Dendritic cell treated with granulocyte-macrophage colony-stimulating factor and Interleukin-4, amounts not matched to agents 40 ng/mL and 50 ng/mL, for 4 days (primary cell): ENCODE measurements around the gene VPS41.

Source experiments
- H3K27ac Mint-ChIP-seq: one replicate; pipeline ENCODE4 v1.8.0; 2022; ENCODE audit warnings: mild to moderate bottlenecking, mixed read lengths
- H3K27me3 Mint-ChIP-seq: one replicate; pipeline ENCODE4 v1.8.0; 2022; ENCODE audit warnings: mild to moderate bottlenecking, mixed read lengths
- H3K36me3 Mint-ChIP-seq: one replicate; pipeline ENCODE4 v1.8.0; 2022; ENCODE audit warnings: low read depth, mixed read lengths
- H3K4me1 Mint-ChIP-seq: one replicate; pipeline ENCODE4 v1.8.0; 2022; ENCODE audit warnings: low read depth, mixed read lengths
- H3K4me3 Mint-ChIP-seq: one replicate; pipeline ENCODE4 v1.8.0; 2022; ENCODE audit warnings: mild to moderate bottlenecking, moderate library complexity, mixed read lengths
- H3K9me3 Mint-ChIP-seq: one replicate; pipeline ENCODE4 v1.8.0; 2022; ENCODE audit warnings: mixed read lengths
- intact Hi-C: fragments of 100-400 bp; cut with micrococcal nuclease; formaldehyde crosslinking; loops from one replicate; pipeline ENCODE4 v1.15.0; 2022

Gene VPS41

DNA sequence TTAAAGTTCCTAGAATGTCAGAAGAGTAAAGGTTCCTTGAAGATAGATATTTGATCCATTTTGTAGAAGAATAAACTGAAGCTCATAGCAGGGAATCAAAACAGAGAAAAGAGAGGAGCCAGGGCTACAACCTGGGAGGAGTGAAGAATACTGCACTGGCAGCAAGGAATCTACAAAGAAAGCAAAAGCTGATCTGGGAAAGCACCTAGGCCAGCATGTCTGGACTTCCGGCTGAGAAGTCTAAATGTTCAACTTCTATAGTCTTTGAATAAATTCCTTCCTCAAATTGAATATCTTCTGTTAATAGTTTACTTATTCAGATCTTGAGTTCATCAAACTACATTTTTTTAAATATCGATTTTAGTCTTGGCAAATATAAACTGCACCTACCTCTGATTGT is 78.2 kb downstream of the VPS41 start:
- intact Hi-C loops = no loop called here
- Mint-ChIP-seq H3K27ac (no peak overlapping the region), H3K4me3 (no peak overlapping the region), H3K4me1 (peaks cover 7% of the 10 kb centered on the region), H3K27me3 (no peaks in the 10 kb centered on the region), H3K9me3 (no peaks in the 10 kb centered on the region), H3K36me3 (peaks cover 11% of the 10 kb centered on the region)

GRCh38 chr7:38829488-38830165 is 79.4 kb downstream of the VPS41 start:
- Mint-ChIP-seq H3K9me3 (no peaks in the 10 kb centered on the region), H3K36me3 (peaks cover 11% of the 10 kb centered on the region), H3K27me3 (no peaks in the 10 kb centered on the region), H3K27ac (no peak overlapping the region), H3K4me1 (peaks cover 9% of the 10 kb centered on the region), H3K4me3 (no peak overlapping the region)
- intact Hi-C loops = no loop called here

GRCh38 chr7:38828026-38828425 is 81.0 kb downstream of the VPS41 start:
- no peak overlapping the region for H3K4me3 Mint-ChIP-seq
- intact Hi-C loops = no loop called here
- H3K27ac Mint-ChIP-seq = no peak overlapping the region
- H3K9me3 Mint-ChIP-seq = no peaks in the 10 kb centered on the region
- H3K4me1 Mint-ChIP-seq = peaks cover 9% of the 10 kb centered on the region
- H3K27me3 Mint-ChIP-seq = no peaks in the 10 kb centered on the region
- peaks cover 11% of the 10 kb centered on the region for H3K36me3 Mint-ChIP-seq

DNA sequence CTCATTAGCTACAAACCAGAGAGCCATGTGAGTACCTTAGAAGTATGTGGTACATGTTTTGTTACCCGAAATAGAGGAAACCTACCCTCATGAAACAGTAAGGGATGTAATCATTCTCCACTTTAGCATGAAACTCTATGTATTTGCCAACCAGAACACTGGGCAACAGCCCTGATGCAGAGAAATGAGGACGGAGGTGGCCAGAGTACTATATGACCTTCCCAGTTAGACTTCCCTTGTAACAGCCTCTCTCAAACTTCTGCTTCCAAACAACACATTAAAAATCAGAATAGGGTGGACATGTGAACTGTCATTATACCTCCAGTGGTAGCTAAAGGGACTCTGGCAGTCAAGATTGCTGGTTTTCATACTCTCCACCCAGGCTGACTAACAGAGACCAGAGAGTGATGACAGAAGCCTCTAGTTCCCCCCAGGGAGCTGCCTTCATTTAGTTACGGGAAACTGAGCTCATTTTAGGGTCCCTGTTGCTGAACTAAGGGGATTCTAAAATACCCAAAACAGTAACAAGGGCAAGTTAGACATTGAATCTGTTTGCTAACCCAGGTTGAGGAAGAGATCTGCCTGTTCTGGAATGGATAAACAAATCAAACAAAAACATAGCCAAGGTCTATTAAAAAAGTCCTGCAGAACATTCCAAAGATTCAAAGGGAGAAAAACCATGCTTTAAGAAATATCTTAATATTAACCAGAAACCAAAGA is 83.1 kb downstream of the VPS41 start:
- Mint-ChIP-seq H3K27ac (no peak overlapping the region), H3K4me3 (no peak overlapping the region), H3K27me3 (no peaks in the 10 kb centered on the region), H3K4me1 (peaks cover 9% of the 10 kb centered on the region), H3K9me3 (no peaks in the 10 kb centered on the region), H3K36me3 (peaks cover 11% of the 10 kb centered on the region)
- intact Hi-C loops = no loop called here

DNA sequence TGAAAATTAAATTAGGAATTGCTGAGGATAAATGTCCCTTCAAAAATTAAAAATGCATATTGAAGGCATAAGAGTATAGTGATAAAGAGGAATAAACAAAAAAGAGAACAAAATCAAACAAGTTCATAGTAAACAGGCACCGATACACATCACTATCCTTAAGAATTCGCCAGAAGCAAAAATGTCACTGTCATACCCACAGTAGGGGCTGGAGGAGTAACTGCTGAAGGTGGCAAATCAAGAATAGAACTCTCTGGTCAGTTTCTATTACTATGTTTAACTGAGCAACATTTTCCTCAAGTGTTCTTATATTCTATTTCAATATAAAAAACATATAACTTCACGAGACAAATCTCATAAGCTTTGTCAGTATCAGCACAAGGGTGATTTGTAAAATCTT is 84.0 kb downstream of the VPS41 start:
- Mint-ChIP-seq H3K4me3 (no peak overlapping the region), H3K27me3 (no peaks in the 10 kb centered on the region), H3K4me1 (peaks cover 9% of the 10 kb centered on the region), H3K36me3 (peaks cover 3% of the 10 kb centered on the region), H3K27ac (no peak overlapping the region), H3K9me3 (no peaks in the 10 kb centered on the region)
- intact Hi-C loops = no loop called here

DNA sequence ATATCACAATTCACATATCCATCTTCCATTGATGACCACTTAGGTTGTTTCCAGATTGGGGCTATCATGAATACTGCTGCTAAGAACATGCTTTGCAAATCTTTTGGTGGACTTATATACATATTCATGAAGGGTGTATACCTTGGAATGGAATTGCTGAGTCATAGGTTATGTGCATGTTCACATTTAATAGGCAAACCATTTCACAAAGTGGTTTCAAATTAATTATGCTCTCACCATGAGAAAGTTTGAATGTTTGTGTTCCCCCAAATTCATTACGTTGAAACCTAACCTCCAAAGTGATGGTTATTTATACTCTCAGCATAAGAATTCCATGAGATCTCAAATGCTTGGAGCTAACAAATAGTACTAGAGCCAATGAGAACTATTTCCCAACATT is 86.4 kb downstream of the VPS41 start:
- intact Hi-C loops = no loop called here
- Mint-ChIP-seq H3K36me3 (no peaks in the 10 kb centered on the region), H3K27me3 (no peaks in the 10 kb centered on the region), H3K9me3 (no peaks in the 10 kb centered on the region), H3K27ac (no peak overlapping the region), H3K4me3 (no peak overlapping the region), H3K4me1 (peaks cover 9% of the 10 kb centered on the region)

- peaks cover 6% of the 10 kb centered on the region for H3K36me3 Mint-ChIP-seq
- H3K4me1 Mint-ChIP-seq = no peaks in the 10 kb centered on the region
- H3K27ac Mint-ChIP-seq = no peak overlapping the region
- no peak overlapping the region for H3K4me3 Mint-ChIP-seq
- intact Hi-C loops = no loop called here
- no peaks in the 10 kb centered on the region for H3K27me3 Mint-ChIP-seq
- H3K9me3 Mint-ChIP-seq = no peaks in the 10 kb centered on the region
These were observed 88.4 kb downstream of the VPS41 start for GRCh38 chr7:38820571-38820970.

DNA sequence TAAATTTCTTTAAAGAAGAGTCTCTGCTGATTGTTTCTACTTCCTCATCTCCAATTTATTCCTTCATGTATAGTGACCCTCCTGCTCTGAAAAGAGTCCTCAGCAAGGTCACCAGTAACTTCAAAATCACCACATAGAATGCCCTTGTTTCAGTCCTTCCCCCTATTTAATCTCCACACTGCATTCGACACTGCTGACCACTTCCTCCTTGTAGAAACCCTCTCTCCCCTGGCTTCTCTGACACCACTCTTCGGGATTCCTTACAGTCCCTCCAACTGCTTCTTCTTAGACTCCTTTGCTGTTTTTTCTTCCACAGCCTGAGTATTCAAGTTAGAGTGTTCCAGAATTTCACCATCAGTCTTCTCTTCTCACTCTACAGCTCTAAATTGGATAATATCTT is 89.5 kb downstream of the VPS41 start:
- intact Hi-C loops = loop anchor here (10.0 kb wide), 1 partner anchor 275 kb away; no protein-coding TSS in a partner anchor

DNA sequence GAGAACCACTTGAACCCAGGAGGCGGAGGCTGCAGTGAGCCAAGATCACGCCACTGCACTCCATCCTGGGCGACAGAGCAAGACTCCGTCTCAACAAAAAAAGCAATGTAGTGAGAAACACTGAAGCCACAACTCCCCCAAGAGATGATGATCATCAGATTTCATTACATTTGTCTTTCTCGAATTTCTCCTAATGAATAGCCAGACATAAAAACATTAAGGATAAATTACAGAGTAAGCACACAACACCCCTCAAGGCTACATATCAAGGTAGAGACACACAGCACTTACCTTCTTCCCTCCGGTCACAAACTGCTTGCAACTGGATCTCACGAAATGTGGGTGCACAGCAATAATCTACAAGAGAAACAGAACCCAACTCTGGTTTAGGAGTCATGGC is 91.5 kb downstream of the VPS41 start:
- intact Hi-C loops = loop anchor here (10.0 kb wide), 1 partner anchor 277 kb away; no protein-coding TSS in a partner anchor
- H3K9me3 Mint-ChIP-seq = no peaks in the 10 kb centered on the region
- H3K4me1 Mint-ChIP-seq = no peaks in the 10 kb centered on the region
- H3K4me3 Mint-ChIP-seq = no peak overlapping the region
- no peak overlapping the region for H3K27ac Mint-ChIP-seq
- peaks cover 24% of the 10 kb centered on the region for H3K36me3 Mint-ChIP-seq
- no peaks in the 10 kb centered on the region for H3K27me3 Mint-ChIP-seq

More for the DNA sequence above, 89.5 kb downstream of the VPS41 start:
- Mint-ChIP-seq H3K27ac (no peak overlapping the region), H3K27me3 (no peaks in the 10 kb centered on the region), H3K4me1 (no peaks in the 10 kb centered on the region), H3K4me3 (no peak overlapping the region), H3K9me3 (no peaks in the 10 kb centered on the region), H3K36me3 (peaks cover 15% of the 10 kb centered on the region)

DNA sequence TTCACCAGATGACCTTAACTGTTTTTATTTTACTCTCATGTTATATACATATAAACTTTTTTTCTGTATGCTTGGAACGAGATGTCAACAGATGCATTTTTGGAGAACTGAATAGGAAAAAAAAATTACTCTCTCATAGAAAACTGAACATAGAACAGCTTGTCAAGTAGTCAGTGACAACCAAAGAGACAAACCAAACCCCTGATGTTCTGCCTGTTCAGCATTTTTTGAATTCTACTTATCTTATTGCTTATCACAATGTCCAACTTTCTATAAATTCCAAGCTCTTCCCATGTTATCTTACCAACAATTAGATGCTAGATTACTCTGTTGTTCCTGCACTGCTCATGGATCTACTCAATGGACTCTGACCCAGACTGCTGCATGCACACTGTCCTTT is 95.2 kb downstream of the VPS41 start:
- H3K27me3 Mint-ChIP-seq = no peaks in the 10 kb centered on the region
- H3K27ac Mint-ChIP-seq = no peak overlapping the region
- peaks cover 24% of the 10 kb centered on the region for H3K36me3 Mint-ChIP-seq
- no peaks in the 10 kb centered on the region for H3K4me1 Mint-ChIP-seq
- no peaks in the 10 kb centered on the region for H3K9me3 Mint-ChIP-seq
- no peak overlapping the region for H3K4me3 Mint-ChIP-seq
- intact Hi-C loops = loop anchor here (10.0 kb wide), 1 partner anchor 281 kb away; no protein-coding TSS in a partner anchor

GRCh38 chr7:38806912-38807311 is 102.1 kb downstream of the VPS41 start:
- no peaks in the 10 kb centered on the region for H3K9me3 Mint-ChIP-seq
- intact Hi-C loops = no loop called here
- no peak overlapping the region for H3K4me3 Mint-ChIP-seq
- no peak overlapping the region for H3K27ac Mint-ChIP-seq
- peaks cover 24% of the 10 kb centered on the region for H3K36me3 Mint-ChIP-seq
- no peaks in the 10 kb centered on the region for H3K27me3 Mint-ChIP-seq
- H3K4me1 Mint-ChIP-seq = peaks cover 6% of the 10 kb centered on the region

- H3K36me3 Mint-ChIP-seq = peaks cover 34% of the 10 kb centered on the region
- H3K27me3 Mint-ChIP-seq = no peaks in the 10 kb centered on the region
- H3K27ac Mint-ChIP-seq = no peak overlapping the region
- no peak overlapping the region for H3K4me3 Mint-ChIP-seq
- peaks cover 6% of the 10 kb centered on the region for H3K4me1 Mint-ChIP-seq
- no peaks in the 10 kb centered on the region for H3K9me3 Mint-ChIP-seq
- intact Hi-C loops = no loop called here
These were observed 107.2 kb downstream of the VPS41 start for GRCh38 chr7:38801786-38802185.

GRCh38 chr7:38798552-38799267 is 110.3 kb downstream of the VPS41 start:
- intact Hi-C loops = no loop called here
- H3K27ac Mint-ChIP-seq = no peak overlapping the region

More at GRCh38 chr7:38798552-38799267, 110.3 kb downstream of the VPS41 start:
- no peaks in the 10 kb centered on the region for H3K9me3 Mint-ChIP-seq
- H3K4me1 Mint-ChIP-seq = no peaks in the 10 kb centered on the region
- H3K36me3 Mint-ChIP-seq = peaks cover 44% of the 10 kb centered on the region
- no peaks in the 10 kb centered on the region for H3K27me3 Mint-ChIP-seq
- H3K4me3 Mint-ChIP-seq = no peak overlapping the region
